Left lung (tissue), 10 donors: ENCODE data around the gene RIC3. TPM values are rescaled to one million over a fixed set of nuclear protein-coding genes. Genes with fewer than 3 reads are reported as not detected.

Experiments
- ATAC-seq: fragments of 200-7000 bp; cut with Tn5 transposase; one replicate; pipeline ENCODE4 v1.9.1; 2020; ENCODE audit warnings: moderate library complexity
- DNase-seq, 4 donors: peaks; one replicate each; pipeline ENCODE4 v3.0.0-alpha.2; 2013 to 2020
- H3K27ac ChIP-seq, 2 donors: fragments of 200-600 bp; sonication (generic) in 1 of 2; one replicate each; pipeline versions ENCODE4 v1.5.0 to v1.8.0; 2020 to 2021
- H3K27me3 ChIP-seq, 2 donors: fragments of 200-600 bp; sonication (generic) in 1 of 2; one replicate each; pipeline versions ENCODE4 v1.5.0 to v1.8.0; 2020 to 2021
- H3K36me3 ChIP-seq, 2 donors: fragments of 200-600 bp; sonication (generic) in 1 of 2; one replicate each; pipeline versions ENCODE4 v1.5.0 to v1.8.0; 2020 to 2021
- H3K4me1 ChIP-seq, 2 donors: fragments of 200-600 bp; one replicate each; pipeline ENCODE4 v1.8.0; 2021
- H3K4me3 ChIP-seq, 2 donors: fragments of 200-600 bp; sonication (generic) in 1 of 2; one replicate each; pipeline versions ENCODE4 v1.5.0 to v1.8.0; 2020 to 2021; ENCODE audit warnings: mild to moderate bottlenecking in 1 of 2
- H3K9me3 ChIP-seq, 2 donors: fragments of 200-600 bp; sonication (generic) in 1 of 2; one replicate each; pipeline versions ENCODE4 v1.5.0 to v1.8.0; 2020 to 2021
- intact Hi-C, 2 donors: fragments of 100-400 bp; cut with DNase I; formaldehyde crosslinking; loops; one replicate each; pipeline versions ENCODE4 v1.11.2 to v1.14.2; 2022
- polyA plus RNA-seq, 6 donors: library from polyadenylated mRNA; unstranded; fragments of 120-200 nt; gene quantifications; one replicate each; pipeline ENCODE4 v1.2.1, GENCODE V29; 2013; ENCODE audit not compliant: insufficient read length in 6 of 6
- total RNA-seq, 2 donors: library from RNA; stranded (reverse); fragmentation: NEBNext Ultra II Directional; extraction: Animal tissue kit (Norgen Biotek cat#: 25700); gene quantifications; one replicate each; pipeline ENCODE4 v1.2.1, GENCODE V29; 2021
- TF ChIP-seq, protein P1 (sequence below), 2 donors: fragments of 200-600 bp; sonication (generic) in 1 of 2; IDR thresholded peaks; one replicate each; pipeline versions ENCODE4 v1.5.0 to v1.8.0; 2021; ENCODE audit warnings: antibody characterized with exemption in 2 of 2
- donor health status: DM: no; HTN: yes; CAD: no.
- donor health status: DM: no; HTN: no; CAD: no.

The RIC3 gene
- total and polyA plus RNA-seq, 8 donors = 2.2 to 8.6 (median 3.2) TPM

DNA sequence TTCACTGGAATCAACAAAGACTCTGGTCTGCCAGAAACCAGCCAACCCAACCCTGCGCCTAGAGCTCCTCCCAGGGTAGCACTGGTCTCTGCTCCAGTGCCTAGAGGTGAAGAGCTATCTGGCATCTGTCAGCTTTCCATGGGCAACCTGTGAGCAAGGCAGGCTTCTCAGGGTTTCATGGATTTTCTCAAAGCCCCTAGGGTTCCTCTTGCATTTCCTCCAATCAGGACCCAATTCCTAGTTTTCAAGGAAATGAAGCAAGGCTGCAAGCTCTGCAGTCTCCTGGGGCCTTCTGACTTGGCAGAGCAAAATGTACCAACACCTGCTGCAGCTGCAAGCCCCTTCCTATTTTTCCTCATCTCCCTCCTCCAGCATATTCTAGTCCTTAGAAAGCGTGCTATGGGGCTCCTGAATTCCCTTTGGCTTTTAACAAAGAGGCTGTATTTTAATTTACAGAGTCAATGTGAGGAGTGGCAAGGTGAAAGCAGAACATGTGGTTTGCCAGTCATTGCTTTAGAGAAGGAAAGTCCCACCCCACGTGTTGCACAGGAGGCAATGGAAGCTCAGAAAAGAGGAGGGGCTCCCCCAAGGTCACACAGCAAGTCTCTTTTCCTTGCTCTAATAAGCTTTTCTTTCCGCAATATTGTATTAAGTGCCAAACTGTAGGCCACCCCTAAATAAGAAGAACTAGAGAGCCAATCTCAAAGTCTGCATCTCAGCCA, 33.0 kb upstream of the RIC3 start:
- Histone ChIP-seq H3K36me3 (no peaks in the 10 kb centered on the region), H3K4me1 (peaks cover 0 to 19% of the 10 kb centered on the region in 2 donors), H3K27me3 (peaks cover 0 to 19% of the 10 kb centered on the region in 2 donors), H3K9me3 (no peaks in the 10 kb centered on the region), H3K27ac (no peak overlapping the region), H3K4me3 (no peak overlapping the region)
- DNase-seq = peak in 1 of 4 donors; percentile 16
- ATAC-seq = no peak
- TF ChIP-seq, protein P1, sequence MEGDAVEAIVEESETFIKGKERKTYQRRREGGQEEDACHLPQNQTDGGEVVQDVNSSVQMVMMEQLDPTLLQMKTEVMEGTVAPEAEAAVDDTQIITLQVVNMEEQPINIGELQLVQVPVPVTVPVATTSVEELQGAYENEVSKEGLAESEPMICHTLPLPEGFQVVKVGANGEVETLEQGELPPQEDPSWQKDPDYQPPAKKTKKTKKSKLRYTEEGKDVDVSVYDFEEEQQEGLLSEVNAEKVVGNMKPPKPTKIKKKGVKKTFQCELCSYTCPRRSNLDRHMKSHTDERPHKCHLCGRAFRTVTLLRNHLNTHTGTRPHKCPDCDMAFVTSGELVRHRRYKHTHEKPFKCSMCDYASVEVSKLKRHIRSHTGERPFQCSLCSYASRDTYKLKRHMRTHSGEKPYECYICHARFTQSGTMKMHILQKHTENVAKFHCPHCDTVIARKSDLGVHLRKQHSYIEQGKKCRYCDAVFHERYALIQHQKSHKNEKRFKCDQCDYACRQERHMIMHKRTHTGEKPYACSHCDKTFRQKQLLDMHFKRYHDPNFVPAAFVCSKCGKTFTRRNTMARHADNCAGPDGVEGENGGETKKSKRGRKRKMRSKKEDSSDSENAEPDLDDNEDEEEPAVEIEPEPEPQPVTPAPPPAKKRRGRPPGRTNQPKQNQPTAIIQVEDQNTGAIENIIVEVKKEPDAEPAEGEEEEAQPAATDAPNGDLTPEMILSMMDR (IDR thresholded peaks at IDR 0.05) = no peak
- intact Hi-C loops = no loop called here

DNA sequence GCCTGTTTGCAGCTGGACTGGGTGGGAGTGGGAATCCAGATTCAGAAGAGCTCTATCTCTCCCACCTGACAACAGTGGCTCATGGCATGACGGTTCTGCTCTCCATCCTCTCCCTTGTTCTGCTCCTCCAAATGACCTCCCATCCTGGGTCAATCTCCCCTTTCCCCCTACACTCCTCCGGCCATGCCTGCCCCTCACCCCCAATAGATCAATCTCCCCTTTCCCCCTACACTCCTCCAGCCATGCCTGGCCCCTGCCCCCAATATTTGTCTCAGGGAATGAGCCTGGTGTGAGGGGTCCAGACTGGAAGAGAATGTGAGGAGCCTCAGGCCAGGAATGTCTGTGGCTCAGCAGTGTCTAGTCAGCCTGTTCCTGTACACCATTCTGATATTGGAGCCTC, 30.9 kb upstream of the RIC3 start:
- H3K27me3 ChIP-seq = peaks cover 0 to 20% of the 10 kb centered on the region in 2 donors

DNA sequence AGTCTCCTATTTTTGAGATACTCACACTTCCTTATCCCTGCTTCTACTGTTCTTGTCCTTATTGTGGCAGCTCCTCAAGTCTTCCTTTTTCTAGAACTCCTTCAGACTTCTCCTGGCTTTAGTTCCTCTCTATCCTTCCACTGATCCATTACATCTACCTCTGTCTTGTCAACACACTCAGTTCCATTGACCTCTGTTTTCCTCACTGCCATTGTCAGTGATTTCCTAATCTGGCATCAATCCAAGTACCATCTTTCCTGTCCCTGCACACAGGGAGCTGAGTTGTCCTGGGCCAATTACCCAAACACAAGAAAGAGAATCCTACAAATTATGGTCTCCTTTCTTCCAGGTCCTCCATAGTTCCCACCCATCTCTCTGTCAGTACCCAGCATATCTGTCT, 27.9 kb upstream of the RIC3 start:
- DNase-seq (no peak), ATAC-seq (no peak)
- TF ChIP-seq, protein P1 (IDR thresholded peaks at IDR 0.05) = no peak
- Histone ChIP-seq H3K4me3 (no peak overlapping the region), H3K27ac (no peak overlapping the region), H3K27me3 (peaks cover 0 to 37% of the 10 kb centered on the region in 2 donors), H3K36me3 (no peaks in the 10 kb centered on the region), H3K4me1 (peaks cover 0 to 2% of the 10 kb centered on the region in 2 donors), H3K9me3 (no peaks in the 10 kb centered on the region)
- intact Hi-C loops = no loop called here

More for the DNA sequence above, 30.9 kb upstream of the RIC3 start:
- no peak for ATAC-seq
- Histone ChIP-seq H3K9me3 (no peaks in the 10 kb centered on the region), H3K4me3 (no peak overlapping the region), H3K27ac (no peak overlapping the region), H3K36me3 (no peaks in the 10 kb centered on the region), H3K4me1 (peaks cover 0 to 10% of the 10 kb centered on the region in 2 donors)
- intact Hi-C loops = no loop called here
- TF ChIP-seq, protein P1 (IDR thresholded peaks at IDR 0.05) = no peak
- DNase-seq = no peak

DNA sequence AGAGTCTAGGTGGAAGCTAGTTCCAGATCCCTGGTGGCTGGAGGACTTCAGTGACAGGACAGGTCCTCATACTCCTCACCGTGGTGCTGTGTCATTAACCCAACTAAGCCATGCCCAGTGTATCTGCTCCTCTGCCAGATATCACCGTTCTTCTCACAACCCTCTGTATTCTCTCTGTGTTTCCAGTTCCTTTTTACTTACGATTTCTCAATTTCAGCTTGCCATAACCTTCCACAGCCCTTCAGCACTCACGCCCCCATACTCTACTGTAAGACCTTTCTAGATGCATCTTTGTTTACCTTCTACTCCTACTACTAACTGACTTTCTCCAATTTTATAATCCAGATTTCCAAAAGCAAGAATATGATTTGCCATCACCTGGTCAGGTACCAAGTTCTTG, 26.1 kb upstream of the RIC3 start:
- intact Hi-C loops = no loop called here
- DNase-seq (no peak), ATAC-seq (no peak)
- H3K27me3 ChIP-seq = peaks cover 0 to 37% of the 10 kb centered on the region in 2 donors
- no peaks in the 10 kb centered on the region for H3K4me1 ChIP-seq
- no peaks in the 10 kb centered on the region for H3K36me3 ChIP-seq
- H3K4me3 ChIP-seq = no peak overlapping the region
- TF ChIP-seq, protein P1 (IDR thresholded peaks at IDR 0.05) = no peak
- no peaks in the 10 kb centered on the region for H3K9me3 ChIP-seq
- no peak overlapping the region for H3K27ac ChIP-seq

DNA sequence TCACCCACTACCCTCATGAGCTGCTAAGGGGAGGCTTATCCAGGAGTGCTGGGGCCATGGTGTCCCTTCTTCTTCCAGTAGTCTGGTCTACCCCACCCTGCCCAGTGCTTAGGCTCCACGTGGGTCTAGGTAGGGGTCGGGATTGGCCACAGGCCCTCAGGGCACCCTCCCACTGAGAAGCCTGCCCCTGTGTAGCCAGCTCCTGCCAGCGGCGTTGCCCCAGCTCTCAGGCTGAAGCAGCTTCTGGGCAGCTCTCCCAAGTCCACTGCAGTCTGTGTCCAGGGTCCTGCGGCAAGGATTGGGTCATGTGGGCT, 24.0 kb upstream of the RIC3 start:
- Histone ChIP-seq H3K36me3 (no peaks in the 10 kb centered on the region), H3K27ac (no peak overlapping the region), H3K4me1 (no peaks in the 10 kb centered on the region), H3K9me3 (no peaks in the 10 kb centered on the region), H3K27me3 (peaks cover 0 to 28% of the 10 kb centered on the region in 2 donors), H3K4me3 (no peak overlapping the region)
- intact Hi-C loops = no loop called here
- ATAC-seq (peak; percentile 20), DNase-seq (no peak)
- TF ChIP-seq, protein P1 (IDR thresholded peaks at IDR 0.05) = no peak
